ENCODE data around the gene MCM9. TPM values are rescaled to one million over a fixed set of nuclear protein-coding genes. Genes with fewer than 3 reads are reported as not detected.

Gene MCM9
- total and polyA plus RNA-seq, 2 of the 13 experiments (the other 11 are each of a cell fraction or from before 2014, with no cell fraction given) = 3.8 to 17.2 TPM

- 0 out of 2 replicates have a peak, but pooled peaks have one; percentile 0 for TF ChIP-seq ZNF343 (CRISPR knock-in tag; IDR thresholded peaks at IDR 0.05)
- 0 out of 2 replicates have a peak, but pooled peaks have one; percentile 4 for TF ChIP-seq ZFP1 (CRISPR knock-in tag; IDR thresholded peaks at IDR 0.05)
- TF ChIP-seq ZNF572 (CRISPR knock-in tag; IDR thresholded peaks at IDR 0.05) = no peak
- TF ChIP-seq ZNF598 (CRISPR knock-in tag; IDR thresholded peaks at IDR 0.05; ENCODE audit: borderline replicate concordance) = no peak
- TF ChIP-seq ZNF264 (CRISPR knock-in tag; IDR thresholded peaks at IDR 0.05) = 0 out of 2 replicates have a peak, but pooled peaks have one; percentile 37
- no peak for TF ChIP-seq THAP8 (CRISPR knock-in tag; IDR thresholded peaks at IDR 0.05; ENCODE audit: borderline replicate concordance)
These were observed 341 bp upstream of the MCM9 start (continued) for GRCh38 chr6:118935331-118935668.

GRCh38 chr6:118933855-118934460 is 1.0 kb downstream of the MCM9 start:
- H3K4me2 ChIP-seq (ENCODE audit: low read depth, low read length) = peak overlapping the region; percentile 94
- no peaks in the 10 kb centered on the region; a peak in 1 of 5 replicates for H3K27me3 ChIP-seq (ENCODE audit: control insufficient read depth in 1 of 2, insufficient read depth in 2 of 2, low read length in 2 of 2)
- CTCF ChIA-PET (ENCODE audit: low intra/inter-chr PET ratio, low total read pairs) = no interaction called here
- POLR2A ChIA-PET = interaction anchor here (1.5 to 2.0 kb wide), 3 partner anchors 11 to 40 kb away, joined by 5 to 12 read pairs (median 10); partner anchors contain the start of gene ASF1A
- peak overlapping the region; percentile 77 to 99 (median 89) for H3K4me3 ChIP-seq (replicated peaks in 1 of 3; ENCODE audit: insufficient read depth in 1 of 3, low read depth in 2 of 3, low read length in 3 of 3)
- WGBS (ENCODE audit: low lambda C conversion rate) = 12% methylated on average over 8 of the region's 8 CpGs
- no peaks in the 10 kb centered on the region for H3K9me3 ChIP-seq (ENCODE audit: low read length)
- peaks cover 0 to 13% of the 10 kb centered on the region in 2 experiments; a peak in 2 of 5 replicates for H3K36me3 ChIP-seq (replicated peaks in 1 of 2; ENCODE audit: control insufficient read depth in 1 of 2, insufficient read depth in 2 of 2, low read length in 2 of 2)
- BruUV-seq (replicated peaks) = TSS peak; percentile 52
- H2AFZ ChIP-seq (ENCODE audit: low read length) = no peak overlapping the region
- peaks cover 31% of the 10 kb centered on the region for H3K4me1 ChIP-seq (ENCODE audit: insufficient read depth, low read length)
- H3K79me2 ChIP-seq (ENCODE audit: insufficient read depth, low read length) = peaks cover 20% of the 10 kb centered on the region
- intact Hi-C loops (cut with micrococcal nuclease; ENCODE audit: unreplicated experiment) (loop anchor here (1.0 to 10.0 kb wide), 2 partner anchors 327 to 1071 kb away; no protein-coding TSS in a partner anchor), in situ Hi-C loops (cut with HindIII; ENCODE audit: extremely low pct_ligation_motif_present, low pct_unique_long_range_greater_than_20kb) (no loop called here)
- peak overlapping the region; percentile 43; the same call in 1 of the 2 replicates for H3K9ac ChIP-seq (ENCODE audit: insufficient read depth, low read depth, low read length)
- DNase-seq (ENCODE audit: low spot score) (no peak), ATAC-seq (no peak), FAIRE-seq (no peak)
- H3K27ac ChIP-seq (ENCODE audit: extremely low read length, insufficient read depth, low read length) = no peak overlapping the region
- H4K20me1 ChIP-seq (ENCODE audit: insufficient read depth, low read length) = no peaks in the 10 kb centered on the region; the same call in 1 of the 2 replicates
- 0 out of 2 replicates have a peak, but pooled peaks have one; percentile 42 for TF ChIP-seq PRDM10 (CRISPR knock-in tag; IDR thresholded peaks at IDR 0.05; ENCODE audit: low read depth)
- TF ChIP-seq RELA (CRISPR knock-in tag; IDR thresholded peaks at IDR 0.05) = no peak
- 0 out of 2 replicates have a peak, but pooled peaks have one; percentile 38 for TF ChIP-seq ZNF816 (CRISPR knock-in tag; IDR thresholded peaks at IDR 0.05; ENCODE audit: borderline replicate concordance)
- TF ChIP-seq TFAP4 (IDR thresholded peaks at IDR 0.05; ENCODE audit: borderline replicate concordance, low read depth) = peak; percentile 54; the same call in 1 of the 2 replicates
- TF ChIP-seq ZNF331 (CRISPR knock-in tag; IDR thresholded peaks at IDR 0.05) = no peak
- no peak for TF ChIP-seq ZNF451 (CRISPR knock-in tag; IDR thresholded peaks at IDR 0.05)
- no peak for TF ChIP-seq CHD4 (IDR thresholded peaks at IDR 0.05; ENCODE audit: borderline replicate concordance, low read length)
- no peak for TF ChIP-seq ELF4 (CRISPR knock-in tag; IDR thresholded peaks at IDR 0.05; ENCODE audit: borderline replicate concordance)
- 0 out of 2 replicates have a peak, but pooled peaks have one; percentile 72 for TF ChIP-seq ZNF362 (CRISPR knock-in tag; IDR thresholded peaks at IDR 0.05; ENCODE audit: borderline replicate concordance)
- peak; percentile 51; the same call in 1 of the 2 replicates for TF ChIP-seq ZKSCAN1 (IDR thresholded peaks at IDR 0.05; ENCODE audit: low read length)
- TF ChIP-seq HNF4A (CRISPR knock-in tag; IDR thresholded peaks at IDR 0.05) = peak; percentile 34; the same call in 1 of the 2 replicates
